Esophagus squamous epithelium (tissue), 4 donors: ENCODE results near the gene SPECC1.

ENCODE experiments used
- POLR2A ChIP-seq, 4 donors: fragments of 450-650 bp; IDR thresholded peaks; one replicate each; pipeline ENCODE4 v1.6.1; 2017; ENCODE audit warnings: antibody characterized with exemption in 4 of 4, mild to moderate bottlenecking in 4 of 4, moderate library complexity in 3 of 4
- TF ChIP-seq, protein P1 (sequence below), 6 experiments: fragments of 450-650 bp in 4 of 6; fragments of 200-600 bp in 2 of 6; sonication (generic) in 2 of 6; IDR thresholded peaks; one replicate each; pipeline ENCODE4 v1.5.1; 2016 to 2019; ENCODE audit warnings: antibody characterized with exemption in 6 of 6, mild to moderate bottlenecking in 4 of 6, moderate library complexity in 4 of 6

DNA sequence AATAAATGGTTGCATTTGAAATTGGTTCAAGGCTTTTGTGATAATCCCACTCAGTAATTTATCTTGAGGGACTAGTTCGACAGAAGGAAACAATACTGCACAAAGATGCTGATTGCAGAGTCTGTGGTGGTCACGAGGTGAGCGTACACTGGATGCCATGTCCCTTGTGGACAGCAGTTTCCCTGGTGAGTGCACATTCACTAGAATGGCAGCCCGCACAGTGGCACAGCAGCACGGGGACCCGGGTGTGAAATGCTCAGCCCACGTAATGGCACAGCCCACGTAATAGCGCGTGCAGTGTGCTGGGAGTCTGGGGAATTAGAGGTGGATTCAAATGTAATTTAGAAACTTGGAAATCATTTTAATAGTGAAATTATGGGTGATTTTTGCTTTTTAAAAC, 304.1 kb downstream of the SPECC1 start:
- TF ChIP-seq, protein P1, sequence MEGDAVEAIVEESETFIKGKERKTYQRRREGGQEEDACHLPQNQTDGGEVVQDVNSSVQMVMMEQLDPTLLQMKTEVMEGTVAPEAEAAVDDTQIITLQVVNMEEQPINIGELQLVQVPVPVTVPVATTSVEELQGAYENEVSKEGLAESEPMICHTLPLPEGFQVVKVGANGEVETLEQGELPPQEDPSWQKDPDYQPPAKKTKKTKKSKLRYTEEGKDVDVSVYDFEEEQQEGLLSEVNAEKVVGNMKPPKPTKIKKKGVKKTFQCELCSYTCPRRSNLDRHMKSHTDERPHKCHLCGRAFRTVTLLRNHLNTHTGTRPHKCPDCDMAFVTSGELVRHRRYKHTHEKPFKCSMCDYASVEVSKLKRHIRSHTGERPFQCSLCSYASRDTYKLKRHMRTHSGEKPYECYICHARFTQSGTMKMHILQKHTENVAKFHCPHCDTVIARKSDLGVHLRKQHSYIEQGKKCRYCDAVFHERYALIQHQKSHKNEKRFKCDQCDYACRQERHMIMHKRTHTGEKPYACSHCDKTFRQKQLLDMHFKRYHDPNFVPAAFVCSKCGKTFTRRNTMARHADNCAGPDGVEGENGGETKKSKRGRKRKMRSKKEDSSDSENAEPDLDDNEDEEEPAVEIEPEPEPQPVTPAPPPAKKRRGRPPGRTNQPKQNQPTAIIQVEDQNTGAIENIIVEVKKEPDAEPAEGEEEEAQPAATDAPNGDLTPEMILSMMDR (IDR thresholded peaks at IDR 0.05), result no peak
- no peak for TF ChIP-seq POLR2A (IDR thresholded peaks at IDR 0.05)
